Fibroblast of skin of left quadriceps (primary cell): ENCODE data around the gene IZUMO2.
A peak's percentile ranks its signal among the peaks of the same experiment; 100 is the strongest.
"Not testable (repeated sequence)": the region's sequence is repeated elsewhere in the genome, so short reads cannot be mapped to it uniquely, and the experiment has no call there.

Source experiments
- DNase-seq, 2 experiments: peaks; one replicate each; pipeline ENCODE4 v3.0.0-alpha.2; 2013; ENCODE audit warnings: low read depth in 2 of 2

Gene IZUMO2

GRCh38 chr19:50184196-50184595, 21.1 kb upstream of the IZUMO2 start:
- no peak for DNase-seq

- DNase-seq = no peak
These were observed 18.0 kb upstream of the IZUMO2 start for GRCh38 chr19:50181121-50181520.

DNA sequence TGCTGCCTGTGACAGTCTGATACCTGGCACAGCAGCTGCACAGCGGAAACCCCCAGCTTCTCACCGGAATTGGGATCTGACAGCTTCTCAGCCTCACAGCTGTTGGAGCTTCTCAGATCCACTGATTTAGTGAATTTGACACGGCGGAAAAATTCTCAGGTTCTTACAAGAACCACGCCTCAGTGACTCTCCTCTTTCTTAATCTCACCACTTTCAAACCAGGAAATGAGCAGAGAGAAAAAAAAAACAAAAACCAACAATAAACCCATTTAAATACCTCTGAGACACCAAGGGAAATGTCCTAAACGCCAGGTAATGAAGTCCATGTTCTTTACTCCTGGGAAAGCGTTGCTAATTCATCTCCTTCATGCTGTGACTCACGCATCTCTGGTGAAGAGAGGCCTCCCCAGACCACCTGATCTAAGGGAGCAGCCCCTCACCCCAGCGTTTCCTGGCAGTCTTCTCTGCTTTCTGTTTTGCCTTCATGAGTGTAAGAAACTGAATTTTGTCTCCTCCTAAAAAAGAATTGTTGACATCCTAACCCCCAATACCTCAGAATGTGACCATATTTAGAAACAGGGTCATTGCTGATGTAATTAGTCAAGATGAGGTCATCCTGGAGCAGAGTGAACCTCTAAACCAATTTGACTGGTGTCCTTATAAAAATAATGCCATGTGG, 15.9 kb upstream of the IZUMO2 start:
- DNase-seq = no peak

GRCh38 chr19:50178320-50178719, 15.2 kb upstream of the IZUMO2 start:
- no peak for DNase-seq

GRCh38 chr19:50176775-50177174, 13.7 kb upstream of the IZUMO2 start:
- DNase-seq = no peak

DNA sequence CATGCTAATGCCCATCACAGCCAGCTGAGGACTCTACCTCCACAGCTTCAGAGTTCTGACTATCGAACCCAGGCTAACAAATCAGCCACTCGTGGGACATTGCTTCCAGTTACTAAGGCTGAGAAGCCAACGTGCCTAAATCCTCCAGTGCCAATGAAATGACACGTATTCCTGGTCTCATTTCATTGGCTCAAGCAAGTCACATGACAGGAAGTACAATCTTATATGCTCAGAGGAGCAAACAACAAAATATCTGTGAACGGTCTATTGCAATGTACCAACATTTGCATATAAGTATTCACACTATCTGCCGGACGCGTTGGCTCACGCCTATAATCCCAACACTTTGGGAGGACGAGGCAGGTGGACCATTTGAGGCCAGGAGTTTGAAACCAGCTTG, 12.8 kb upstream of the IZUMO2 start:
- DNase-seq = no peak

GRCh38 chr19:50174100-50174793, 11.2 kb upstream of the IZUMO2 start:
- DNase-seq = no peak

DNA sequence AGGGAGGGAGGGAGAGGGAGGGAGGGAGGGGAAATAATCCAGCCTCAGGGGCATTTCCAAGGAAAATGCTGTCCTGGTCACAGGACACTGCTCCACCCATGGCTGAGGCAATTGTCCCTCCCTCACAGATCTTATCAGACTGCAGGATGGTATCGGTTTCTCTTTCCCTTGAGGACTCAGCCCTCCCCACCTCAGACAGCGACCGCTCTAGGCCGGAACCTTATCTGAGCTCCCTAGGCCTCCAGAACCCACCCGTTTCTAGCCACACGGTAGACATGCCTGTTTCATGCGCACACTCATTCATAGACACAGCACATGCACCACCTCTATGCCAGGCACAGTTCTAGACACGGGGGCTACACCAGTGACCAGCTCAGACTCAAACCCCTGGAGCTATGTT, 10.0 kb upstream of the IZUMO2 start:
- DNase-seq = no peak

- DNase-seq = no peak
These were observed 9.6 kb upstream of the IZUMO2 start for GRCh38 chr19:50172726-50173125.

- DNase-seq = no peak
These were observed 8.7 kb upstream of the IZUMO2 start for GRCh38 chr19:50171752-50172151.

- DNase-seq = no peak
These were observed 4.2 kb upstream of the IZUMO2 start for GRCh38 chr19:50167314-50167721.

- no peak for DNase-seq
These were observed 4.0 kb downstream of the IZUMO2 start for GRCh38 chr19:50159078-50159477.

GRCh38 chr19:50158577-50158976, 4.5 kb downstream of the IZUMO2 start:
- DNase-seq = no peak

- no peak for DNase-seq
These were observed 7.5 kb downstream of the IZUMO2 start for GRCh38 chr19:50155520-50156109.

GRCh38 chr19:50154529-50154928, 8.6 kb downstream of the IZUMO2 start:
- DNase-seq = no peak

GRCh38 chr19:50152578-50152977, 10.5 kb downstream of the IZUMO2 start:
- no peak for DNase-seq

DNA sequence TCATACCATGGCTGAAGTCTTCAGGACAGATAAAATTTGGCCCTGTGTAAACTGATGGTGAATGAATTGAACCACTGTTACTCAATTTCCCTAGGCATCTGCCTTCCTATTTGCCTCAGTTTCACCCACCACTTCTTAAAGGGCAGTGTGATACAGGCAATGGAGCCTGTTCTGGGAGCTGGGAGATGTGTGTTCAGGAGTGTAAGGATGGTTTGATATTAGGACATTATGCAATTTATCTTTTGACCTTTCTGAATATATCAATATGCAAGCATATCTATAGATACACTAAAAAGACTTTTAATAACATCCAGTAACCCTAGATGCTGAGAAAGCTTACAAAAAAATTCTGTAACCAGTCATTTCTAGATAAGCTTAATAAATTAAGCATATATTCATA, 14.6 kb downstream of the IZUMO2 start:
- no peak for DNase-seq

DNA sequence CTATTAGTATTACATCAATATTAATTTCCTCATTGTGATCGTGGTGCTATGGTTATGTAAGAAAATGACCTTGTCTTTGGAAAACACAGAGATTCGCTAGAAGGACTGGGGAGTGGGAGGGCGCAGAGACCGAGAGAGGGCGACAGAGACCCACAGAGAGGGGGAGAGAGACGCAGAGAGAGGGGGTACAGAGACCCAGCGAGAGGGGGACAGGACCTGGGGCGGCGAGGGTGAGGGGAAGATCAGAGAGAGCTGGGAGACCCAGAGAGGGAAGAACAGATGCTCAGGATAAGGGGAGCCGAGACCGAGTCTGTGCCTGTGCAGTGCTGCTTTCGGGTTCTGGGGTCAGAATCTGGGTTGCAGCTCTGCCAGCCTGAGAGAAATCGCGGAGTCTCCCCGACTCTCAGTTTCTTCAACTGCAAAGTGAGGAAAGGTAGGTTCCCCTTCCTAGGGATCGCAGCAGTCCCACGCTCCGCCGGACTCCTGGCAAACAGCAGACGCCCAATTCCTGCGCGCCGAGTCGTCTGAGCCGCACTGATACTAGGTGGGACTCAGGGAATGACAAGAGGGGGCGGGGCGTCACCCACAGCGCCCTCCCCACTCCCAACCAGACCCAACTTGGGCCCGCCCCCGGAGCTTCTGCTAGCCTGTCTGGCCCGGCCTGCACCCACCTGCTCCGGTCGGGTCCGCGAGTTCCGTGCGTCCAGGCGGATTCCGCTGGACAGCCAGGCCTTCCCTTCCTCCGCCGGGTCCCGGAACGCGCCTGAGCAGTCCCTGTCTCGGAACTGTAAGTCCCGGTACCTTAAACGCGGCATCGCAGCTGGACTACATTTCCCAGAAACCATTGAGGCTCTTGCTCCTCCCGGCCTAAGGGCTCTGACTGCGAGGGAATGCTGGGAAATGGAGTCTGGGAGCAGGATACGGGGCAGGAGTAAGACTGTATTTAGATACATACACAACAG, 15.3 kb downstream of the IZUMO2 start:
- peak; percentile 17 to 26 for DNase-seq

DNA sequence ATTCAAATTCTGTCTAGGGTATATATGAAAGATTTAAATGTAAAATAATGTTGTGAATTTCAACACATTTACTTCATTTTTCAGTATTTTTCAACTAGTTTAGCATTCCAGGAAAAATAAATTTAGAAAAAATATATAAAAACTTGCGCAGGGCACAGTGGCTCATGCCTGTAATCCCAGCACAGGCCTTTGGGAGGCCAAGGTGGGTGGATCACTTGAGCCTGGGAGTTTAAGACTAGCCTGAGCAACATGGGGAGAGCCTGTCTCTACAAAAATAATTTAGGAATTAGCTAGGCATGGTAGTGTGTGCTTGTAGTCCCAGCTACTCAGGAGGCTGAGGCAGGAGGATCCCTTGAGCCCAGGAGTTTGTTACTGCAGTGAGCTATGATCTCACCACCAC, 21.2 kb downstream of the IZUMO2 start:
- not testable (repeated sequence) for DNase-seq

- DNase-seq = not testable (repeated sequence)
These were observed 22.8 kb downstream of the IZUMO2 start for GRCh38 chr19:50140118-50140845.
